DOHH2 (cell line): Measurements from ENCODE around the gene OGG1.
A peak's percentile ranks its signal among the peaks of the same experiment; 100 is the strongest.

Source experiments
- H3F3A ChIP-seq: fragments of 200-600 bp; sonication (generic), shearing (Covaris generic); 2 replicates; pipeline ENCODE4 v1.6.0; 2016; ENCODE audit warnings: antibody characterized with exemption, mild to moderate bottlenecking; ENCODE audit not compliant: control insufficient read depth, insufficient read depth
- H3K27ac ChIP-seq: fragments of 200-600 bp; sonication (generic); 2 replicates; pipeline ENCODE4 v1.5.1; 2014; ENCODE audit warnings: low read depth, mild to moderate bottlenecking, low read length, moderate library complexity
- H3K27me3 ChIP-seq: fragments of 200-600 bp; sonication (generic); 2 replicates; pipeline ENCODE4 v1.6.1; 2014; ENCODE audit warnings: mild to moderate bottlenecking, low read length, mixed read lengths; ENCODE audit not compliant: control insufficient read depth
- H3K36me3 ChIP-seq: fragments of 200-600 bp; sonication (generic); 2 replicates; pipeline ENCODE4 v1.6.1; 2014; ENCODE audit warnings: mild to moderate bottlenecking, low read length, moderate library complexity, mixed read lengths; ENCODE audit not compliant: control insufficient read depth
- H3K4me1 ChIP-seq: fragments of 200-600 bp; sonication (generic); 2 replicates; pipeline ENCODE4 v1.6.1; 2014; ENCODE audit warnings: mild to moderate bottlenecking, low read length, mixed read lengths; ENCODE audit not compliant: control insufficient read depth
- H3K4me2 ChIP-seq: fragments of 200-600 bp; sonication (generic); 2 replicates; pipeline ENCODE4 v1.6.0; 2014; ENCODE audit warnings: mild to moderate bottlenecking, low read length, moderate library complexity
- H3K4me3 ChIP-seq: fragments of 200-600 bp; sonication (generic); 2 replicates; pipeline ENCODE4 v1.5.1; 2014; ENCODE audit warnings: mild to moderate bottlenecking, low read length, mixed read lengths
- H3K79me2 ChIP-seq: fragments of 200-600 bp; sonication (generic); 2 replicates; pipeline ENCODE4 v1.6.1; 2014; ENCODE audit warnings: mild to moderate bottlenecking, low read length, mixed read lengths; ENCODE audit not compliant: control insufficient read depth
- H3K9me2 ChIP-seq: fragments of 200-600 bp; sonication (generic); replicated peaks from 2 replicates; pipeline ENCODE4 v1.6.1; 2014; ENCODE audit warnings: mild to moderate bottlenecking, low read length, mixed read lengths; ENCODE audit not compliant: control insufficient read depth
- H3K9me3 ChIP-seq: fragments of 200-600 bp; sonication (generic); 2 replicates; pipeline ENCODE4 v1.6.1; 2014; ENCODE audit warnings: antibody characterized with exemption, low read length, mixed read lengths; ENCODE audit not compliant: control insufficient read depth, insufficient read depth
- H4K20me1 ChIP-seq: fragments of 200-600 bp; sonication (generic); 2 replicates; pipeline ENCODE4 v1.6.0; 2014; ENCODE audit warnings: low read depth, mild to moderate bottlenecking, antibody characterized with exemption, low read length, moderate library complexity; ENCODE audit not compliant: control insufficient read depth, insufficient read depth
- CTCF ChIP-seq: fragments of 200-600 bp; sonication (generic); IDR thresholded peaks from one replicate; pipeline ENCODE4 v1.5.1; 2014; ENCODE audit warnings: antibody characterized with exemption, mild to moderate bottlenecking, low read depth, low read length; ENCODE audit not compliant: poor library complexity, severe bottlenecking
- EZH2phosphoT487 ChIP-seq: fragments of 200-600 bp; sonication (generic); IDR thresholded peaks from 2 replicates; pipeline ENCODE4 v1.6.1; 2017; ENCODE audit warnings: borderline replicate concordance, mild to moderate bottlenecking, antibody characterized with exemption, low read length, moderate library complexity, mixed read lengths

The OGG1 gene

GRCh38 chr3:9721015-9721699 lies 28.6 kb upstream of the OGG1 start:
- H3K4me2 ChIP-seq, result peak overlapping the region; percentile 59
- H3K36me3 ChIP-seq, result no peaks in the 10 kb centered on the region

GRCh38 chr3:9721700-9722060 lies 28.1 kb upstream of the OGG1 start:
- H3K79me2 ChIP-seq, result no peaks in the 10 kb centered on the region
- no peaks in the 10 kb centered on the region for H4K20me1 ChIP-seq
- peaks cover 25% of the 10 kb centered on the region for H3K4me1 ChIP-seq
- H3K27me3 ChIP-seq, result 0 out of 2 replicates have a peak, but pooled peaks cover 2% of the 10 kb centered on the region
- H3K4me3 ChIP-seq, result 0 out of 2 replicates have a peak overlapping the region, but pooled peaks have one; percentile 2
- no peaks in the 10 kb centered on the region for H3K9me2 ChIP-seq
- no peak for TF ChIP-seq EZH2phosphoT487
- no peak for TF ChIP-seq CTCF
- peaks cover 6% of the 10 kb centered on the region for H3F3A ChIP-seq
- no peak overlapping the region for H3K27ac ChIP-seq
- no peaks in the 10 kb centered on the region for H3K36me3 ChIP-seq
- no peaks in the 10 kb centered on the region for H3K9me3 ChIP-seq
- peak overlapping the region; percentile 59 for H3K4me2 ChIP-seq

More at GRCh38 chr3:9721015-9721699, 28.6 kb upstream of the OGG1 start:
- Histone ChIP-seq H4K20me1 (no peaks in the 10 kb centered on the region), H3K9me2 (no peaks in the 10 kb centered on the region), H3K27ac (no peak overlapping the region), H3K4me3 (0 out of 2 replicates have a peak overlapping the region, but pooled peaks have one; percentile 2), H3F3A (peaks cover 6% of the 10 kb centered on the region), H3K27me3 (0 out of 2 replicates have a peak, but pooled peaks cover 2% of the 10 kb centered on the region), H3K9me3 (no peaks in the 10 kb centered on the region), H3K79me2 (no peaks in the 10 kb centered on the region), H3K4me1 (peaks cover 20% of the 10 kb centered on the region)
- TF ChIP-seq EZH2phosphoT487, result no peak
- TF ChIP-seq CTCF, result no peak

GRCh38 chr3:9725775-9726515 lies 23.8 kb upstream of the OGG1 start:
- Histone ChIP-seq H4K20me1 (no peaks in the 10 kb centered on the region), H3K4me2 (peak overlapping the region; percentile 82), H3K27me3 (no peaks in the 10 kb centered on the region), H3K79me2 (no peaks in the 10 kb centered on the region), H3K4me1 (peaks cover 39% of the 10 kb centered on the region), H3K27ac (no peak overlapping the region), H3K4me3 (peak overlapping the region; percentile 71; the same call in 1 of the 2 replicates), H3K36me3 (no peaks in the 10 kb centered on the region), H3K9me3 (no peaks in the 10 kb centered on the region), H3K9me2 (no peaks in the 10 kb centered on the region), H3F3A (peaks cover 6% of the 10 kb centered on the region)
- TF ChIP-seq EZH2phosphoT487 (no peak), CTCF (no peak)
